Esophagus squamous epithelium (tissue), 5 donors: ENCODE data around the gene TGFBR3. TPM values are rescaled to one million over a fixed set of nuclear protein-coding genes. Genes with fewer than 3 reads are reported as not detected.
A peak's percentile ranks its signal among the peaks of the same experiment; 100 is the strongest.

Source experiments
- DNase-seq: peaks from one replicate; lab custom pipeline; 2025; lab: John Stamatoyannopoulos, UW
- H3K27ac ChIP-seq, 4 donors: fragments of 200-600 bp; sonication (generic); one replicate each; pipeline ENCODE4 v1.5.1; 2016 to 2019; ENCODE audit warnings: mild to moderate bottlenecking in 1 of 4
- H3K27me3 ChIP-seq, 4 donors: fragments of 200-600 bp; sonication (generic); 1 replicate in 3 of 4; 2 replicates in 1 of 4; pipeline versions ENCODE4 v1.5.1 to v1.6.0; 2017 to 2021; ENCODE audit warnings: antibody characterized with exemption in 1 of 4
- H3K36me3 ChIP-seq, 3 donors: fragments of 200-600 bp; sonication (generic); one replicate each; pipeline ENCODE4 v1.5.1; 2016 to 2019
- H3K4me1 ChIP-seq, 3 donors: fragments of 200-600 bp; sonication (generic); one replicate each; pipeline ENCODE4 v1.5.1; 2017 to 2019
- H3K4me3 ChIP-seq, 4 donors: fragments of 200-600 bp; sonication (generic); 1 replicate in 3 of 4; 2 replicates in 1 of 4; pipeline ENCODE4 v1.5.1; 2016 to 2019; ENCODE audit warnings: mild to moderate bottlenecking in 2 of 4, moderate library complexity in 1 of 4
- H3K9me3 ChIP-seq, 3 donors: fragments of 200-600 bp; sonication (generic); one replicate each; pipeline ENCODE4 v1.5.1; 2016 to 2019
- CTCF ChIP-seq, 6 experiments: fragments of 450-650 bp in 4 of 6; fragments of 200-600 bp in 2 of 6; sonication (generic) in 2 of 6; IDR thresholded peaks; one replicate each; pipeline ENCODE4 v1.5.1; 2016 to 2019; ENCODE audit warnings: antibody characterized with exemption in 6 of 6, mild to moderate bottlenecking in 4 of 6, moderate library complexity in 4 of 6
- POLR2A ChIP-seq, 4 donors: fragments of 450-650 bp; IDR thresholded peaks; one replicate each; pipeline ENCODE4 v1.6.1; 2017; ENCODE audit warnings: antibody characterized with exemption in 4 of 4, mild to moderate bottlenecking in 4 of 4, moderate library complexity in 3 of 4
- WGBS, 2 donors: methylation state at CpG; one replicate each; pipeline ENCODE4 v1.1.5; 2018; 5-methylcytosine and 5-hydroxymethylcytosine counted together
- intact Hi-C: fragments of 100-400 bp; cut with DNase I; formaldehyde crosslinking; loops from one replicate; pipeline ENCODE4 v1.15.0; 2022
- total RNA-seq, 4 donors: library from RNA; depleted of rRNA; stranded (reverse); fragments of >200 nt; gene quantifications; one replicate each; pipeline ENCODE4 v1.1.0, GENCODE V29; 2016
- donor health status: DM: yes; HTN: yes; CAD: no.

TGFBR3 gene
- total RNA-seq, 4 donors from 2014 or later: 11.3 to 119 (median 30.7) TPM

- H3K27me3 ChIP-seq: no peaks in the 10 kb centered on the region
- TF ChIP-seq CTCF (IDR thresholded peaks at IDR 0.05) (no peak), POLR2A (IDR thresholded peaks at IDR 0.05) (no peak)
These were observed 15.3 kb upstream of the TGFBR3 start for GRCh38 chr1:91901231-91901630.

GRCh38 chr1:91900562-91900961 is 14.6 kb upstream of the TGFBR3 start:
- DNase-seq: no peak

More at GRCh38 chr1:91901231-91901630, 15.3 kb upstream of the TGFBR3 start:
- no peak for DNase-seq
- no peak overlapping the region for H3K4me3 ChIP-seq
- no peaks in the 10 kb centered on the region for H3K4me1 ChIP-seq
- H3K36me3 ChIP-seq: no peaks in the 10 kb centered on the region
- intact Hi-C loops: no loop called here
- no peaks in the 10 kb centered on the region for H3K9me3 ChIP-seq
- H3K27ac ChIP-seq: no peak overlapping the region

GRCh38 chr1:91897016-91897415 is 11.1 kb upstream of the TGFBR3 start:
- DNase-seq: no peak
- Histone ChIP-seq H3K36me3 (no peaks in the 10 kb centered on the region), H3K27me3 (no peaks in the 10 kb centered on the region), H3K9me3 (no peaks in the 10 kb centered on the region), H3K4me3 (no peak overlapping the region), H3K4me1 (peaks cover 0 to 6% (median 3%) of the 10 kb centered on the region in 3 donors), H3K27ac (peak overlapping the region in 3 of 4 donors; percentile 16 to 31 (median 25))
- TF ChIP-seq POLR2A (IDR thresholded peaks at IDR 0.05) (no peak), CTCF (IDR thresholded peaks at IDR 0.05) (no peak)
- WGBS, 2 donors: 49 to 50% methylated on average over 5 of the region's 5 CpGs
- intact Hi-C loops: no loop called here

More at GRCh38 chr1:91900562-91900961, 14.6 kb upstream of the TGFBR3 start:
- Histone ChIP-seq H3K4me3 (no peak overlapping the region), H3K36me3 (no peaks in the 10 kb centered on the region), H3K27me3 (no peaks in the 10 kb centered on the region), H3K27ac (no peak overlapping the region), H3K4me1 (no peaks in the 10 kb centered on the region), H3K9me3 (no peaks in the 10 kb centered on the region)
- intact Hi-C loops: no loop called here
- WGBS, 2 donors: 88 to 94% methylated on average over 1 of the region's 1 CpG
- no peak for TF ChIP-seq CTCF (IDR thresholded peaks at IDR 0.05)
- no peak for TF ChIP-seq POLR2A (IDR thresholded peaks at IDR 0.05)

- Histone ChIP-seq H3K4me1 (peaks cover 0 to 16% (median 7%) of the 10 kb centered on the region in 3 donors), H3K36me3 (no peaks in the 10 kb centered on the region), H3K4me3 (no peak overlapping the region), H3K9me3 (no peaks in the 10 kb centered on the region), H3K27me3 (no peaks in the 10 kb centered on the region), H3K27ac (peak overlapping the region in 1 of 4 donors; percentile 25)
- TF ChIP-seq CTCF (IDR thresholded peaks at IDR 0.05) (no peak), POLR2A (IDR thresholded peaks at IDR 0.05) (no peak)
- DNase-seq: no peak
- intact Hi-C loops: no loop called here
- 40 to 54% methylated on average over 2 of the region's 2 CpGs for WGBS, 2 donors
These were observed 10.0 kb upstream of the TGFBR3 start for GRCh38 chr1:91895832-91896556.

GRCh38 chr1:91894036-91894761 is 8.2 kb upstream of the TGFBR3 start:
- H3K9me3 ChIP-seq: no peaks in the 10 kb centered on the region
- no peaks in the 10 kb centered on the region for H3K36me3 ChIP-seq
- H3K27ac ChIP-seq: peak overlapping the region in 2 of 4 donors; percentile 36 to 50
- intact Hi-C loops: no loop called here
- DNase-seq: no peak
- H3K4me1 ChIP-seq: peaks cover 4 to 34% (median 21%) of the 10 kb centered on the region in 3 donors
- 80 to 82% methylated on average over 5 of the region's 5 CpGs for WGBS, 2 donors
- no peak for TF ChIP-seq CTCF (IDR thresholded peaks at IDR 0.05)
- no peak for TF ChIP-seq POLR2A (IDR thresholded peaks at IDR 0.05)
- H3K4me3 ChIP-seq: no peak overlapping the region
- no peaks in the 10 kb centered on the region for H3K27me3 ChIP-seq
